ENCODE data around the gene NCOA7. TPM values are rescaled to one million over a fixed set of nuclear protein-coding genes. Genes with fewer than 3 reads are reported as not detected.
A peak's percentile ranks its signal among the peaks of the same experiment; 100 is the strongest.

The NCOA7 gene
- total and polyA plus RNA-seq, 5 donors from 2014 or later = 12.6 to 41.9 (median 14.3) TPM

DNA sequence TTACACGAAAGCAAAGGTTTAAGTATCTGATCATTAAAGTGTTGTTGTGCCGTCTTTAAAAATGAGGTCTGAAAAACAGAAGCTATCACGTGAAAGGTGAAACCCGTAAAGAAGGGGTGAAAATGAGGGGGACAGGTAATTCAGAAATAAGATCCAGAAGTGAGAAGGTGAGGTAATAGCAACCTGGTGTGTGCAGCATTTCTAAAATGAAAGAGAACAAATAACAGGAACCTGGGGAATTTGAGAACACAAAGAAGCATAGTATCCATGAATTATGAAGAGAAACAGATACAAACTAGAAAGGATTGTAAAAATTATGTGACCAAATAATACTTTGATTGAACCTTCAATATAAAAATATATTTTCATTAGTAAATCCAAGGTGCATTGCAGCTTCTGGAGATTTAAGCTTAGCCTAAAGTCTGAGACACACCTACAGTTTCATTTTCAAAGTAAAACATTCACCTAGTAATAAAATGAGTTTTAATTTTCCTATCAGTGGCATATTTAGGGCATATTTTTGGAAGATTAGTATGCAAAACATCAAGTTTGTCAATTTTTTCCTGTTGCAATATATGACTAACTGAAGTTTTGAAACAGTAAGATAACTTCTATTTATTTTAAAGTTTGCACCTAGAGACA lies 39.9 kb upstream of the NCOA7 start:
- peak overlapping the region in 2 of 3 donors; percentile 1 to 88 for H3K27ac Mint-ChIP-seq
- peaks cover 0 to 3% (median 0%) of the 10 kb centered on the region in 7 donors for H3K9me3 Mint-ChIP-seq
- H3K27me3 ChIP-seq (ENCODE audit: control insufficient read depth, insufficient read depth, low read length) = peaks cover 59% of the 10 kb centered on the region
- no peaks in the 10 kb centered on the region for H3K36me3 Mint-ChIP-seq
- H3K27ac ChIP-seq (ENCODE audit: insufficient read depth, low read length, poor library complexity, severe bottlenecking) = no peak overlapping the region
- no peaks in the 10 kb centered on the region for H3K36me3 ChIP-seq (ENCODE audit: control insufficient read depth, insufficient read depth, low read length)
- H3K4me3 ChIP-seq (ENCODE audit: low read depth, low read length) = peak overlapping the region; percentile 73
- peak overlapping the region; percentile 30 to 95 (median 93) for H3K4me3 Mint-ChIP-seq
- peaks cover 16 to 41% (median 28%) of the 10 kb centered on the region in 4 donors for H3K4me1 Mint-ChIP-seq
- ATAC-seq (ENCODE audit: low read depth in 2 of 2) (no peak), DNase-seq (no peak)
- peaks cover 92% of the 10 kb centered on the region for H3K27me3 Mint-ChIP-seq
- peaks cover 45% of the 10 kb centered on the region for H3K4me1 ChIP-seq (ENCODE audit: control insufficient read depth, insufficient read depth, low read length, poor library complexity, severe bottlenecking)
- H3K9me3 ChIP-seq (ENCODE audit: control insufficient read depth in 2 of 2, low read length in 2 of 2) = no peaks in the 10 kb centered on the region

DNA sequence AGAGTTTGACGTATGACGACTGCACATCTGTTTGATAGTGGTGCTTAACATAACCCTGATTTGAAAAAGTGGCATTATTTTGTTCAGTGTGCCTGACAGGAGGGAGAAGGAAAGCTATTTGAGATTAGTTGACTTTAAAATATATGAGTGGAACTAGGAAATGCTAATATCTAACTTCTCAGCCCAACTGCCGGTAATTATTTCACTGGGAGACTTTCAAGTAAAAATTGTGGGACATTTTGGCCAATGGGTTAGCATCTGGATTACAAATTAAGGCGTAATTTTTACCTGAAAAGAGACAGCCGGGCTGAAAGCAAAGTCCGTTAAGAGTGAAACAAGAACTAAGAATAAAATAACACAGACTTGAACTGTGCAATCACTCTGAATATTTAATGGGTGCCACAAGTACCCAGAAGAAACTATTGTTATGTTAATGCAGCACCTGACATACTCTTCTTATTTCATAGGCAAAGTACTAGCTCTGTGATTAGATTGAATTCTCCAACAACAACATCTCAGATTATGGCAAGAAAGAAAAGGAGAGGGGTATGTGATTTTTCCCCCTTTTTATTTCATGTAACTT lies 39.3 kb upstream of the NCOA7 start:
- Histone ChIP-seq H3K36me3 (ENCODE audit: control insufficient read depth, insufficient read depth, low read length) (no peaks in the 10 kb centered on the region), H3K27ac (ENCODE audit: insufficient read depth, low read length, poor library complexity, severe bottlenecking) (no peak overlapping the region), H3K4me1 (ENCODE audit: control insufficient read depth, insufficient read depth, low read length, poor library complexity, severe bottlenecking) (peaks cover 44% of the 10 kb centered on the region), H3K27me3 (ENCODE audit: control insufficient read depth, insufficient read depth, low read length) (peaks cover 54% of the 10 kb centered on the region), H3K9me3 (ENCODE audit: control insufficient read depth in 2 of 2, low read length in 2 of 2) (no peaks in the 10 kb centered on the region), H3K4me3 (ENCODE audit: low read depth, low read length) (no peak overlapping the region)
- peaks cover 92% of the 10 kb centered on the region for H3K27me3 Mint-ChIP-seq
- H3K4me1 Mint-ChIP-seq = peaks cover 12 to 35% (median 26%) of the 10 kb centered on the region in 4 donors
- peaks cover 0 to 3% (median 0%) of the 10 kb centered on the region in 7 donors for H3K9me3 Mint-ChIP-seq
- peak overlapping the region in 1 of 4 donors; percentile 78 for H3K4me3 Mint-ChIP-seq
- DNase-seq = no peak
- no peak for ATAC-seq (ENCODE audit: low read depth in 2 of 2)
- no peaks in the 10 kb centered on the region for H3K36me3 Mint-ChIP-seq
- H3K27ac Mint-ChIP-seq = no peak overlapping the region

DNA sequence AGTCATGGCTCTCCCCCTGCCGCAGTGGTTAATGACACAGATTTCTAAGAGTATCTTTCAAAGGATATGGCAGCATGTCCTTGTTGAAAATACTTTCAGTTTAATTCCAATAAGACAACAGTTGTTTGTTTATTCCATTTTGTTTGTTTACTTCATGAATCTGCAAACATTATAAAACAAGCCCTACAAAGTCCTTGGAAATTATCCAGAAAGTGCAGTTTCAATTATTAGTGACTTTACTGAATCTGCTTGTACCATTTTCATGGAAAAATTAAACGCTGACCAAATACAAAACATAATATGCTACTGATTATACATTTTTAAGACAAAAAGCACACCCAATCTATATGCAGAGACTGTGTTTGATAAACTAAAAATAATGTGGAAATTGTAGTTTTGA lies 38.0 kb upstream of the NCOA7 start:
- Mint-ChIP-seq H3K27me3 (peaks cover 92% of the 10 kb centered on the region), H3K36me3 (no peaks in the 10 kb centered on the region), H3K4me3 (peak overlapping the region in 1 of 4 donors; percentile 28), H3K9me3 (peaks cover 0 to 3% (median 0%) of the 10 kb centered on the region in 7 donors), H3K4me1 (peaks cover 10 to 26% (median 18%) of the 10 kb centered on the region in 4 donors), H3K27ac (no peak overlapping the region)
- Histone ChIP-seq H3K4me3 (ENCODE audit: low read depth, low read length) (no peak overlapping the region), H3K36me3 (ENCODE audit: control insufficient read depth, insufficient read depth, low read length) (no peaks in the 10 kb centered on the region), H3K27me3 (ENCODE audit: control insufficient read depth, insufficient read depth, low read length) (peaks cover 55% of the 10 kb centered on the region), H3K9me3 (ENCODE audit: control insufficient read depth in 2 of 2, low read length in 2 of 2) (no peaks in the 10 kb centered on the region), H3K27ac (ENCODE audit: insufficient read depth, low read length, poor library complexity, severe bottlenecking) (no peak overlapping the region), H3K4me1 (ENCODE audit: control insufficient read depth, insufficient read depth, low read length, poor library complexity, severe bottlenecking) (peaks cover 30% of the 10 kb centered on the region)
- ATAC-seq (ENCODE audit: low read depth in 2 of 2) = no peak
- no peak for DNase-seq

DNA sequence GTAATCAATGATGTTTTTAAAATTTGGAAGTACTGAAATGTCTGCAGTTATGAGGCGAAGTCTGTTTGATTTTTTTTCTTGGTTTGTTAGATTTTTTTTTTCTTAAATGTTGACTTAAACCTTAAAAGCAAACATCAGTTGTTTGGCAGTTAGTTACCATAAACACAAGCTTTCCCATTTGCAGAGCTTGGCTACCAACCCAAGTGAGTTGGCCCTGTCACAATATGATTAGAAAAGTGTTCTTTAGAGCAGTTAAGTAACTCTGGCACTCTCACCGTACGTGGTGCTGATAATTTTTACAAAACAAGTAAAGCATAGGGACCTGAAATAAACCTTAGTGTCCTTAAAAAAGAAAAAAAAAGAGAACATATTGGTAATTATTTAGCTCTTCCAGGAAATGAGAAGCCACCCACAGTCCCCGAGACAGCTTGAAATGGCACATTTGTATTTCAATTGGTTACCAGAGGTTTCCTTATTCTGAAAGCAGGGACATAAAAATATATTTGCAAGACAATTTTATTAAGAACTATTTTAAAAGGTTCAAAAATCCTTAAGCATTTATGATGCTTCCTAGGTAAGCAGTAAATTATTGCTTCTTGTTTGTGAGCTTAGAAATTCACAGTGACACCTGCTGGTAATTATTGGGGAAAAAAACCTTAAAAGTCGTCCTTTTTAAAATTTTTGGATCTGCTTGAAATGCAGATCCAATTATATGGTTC lies 37.4 kb upstream of the NCOA7 start:
- peaks cover 86% of the 10 kb centered on the region for H3K27me3 Mint-ChIP-seq
- H3K4me1 Mint-ChIP-seq = peaks cover 10 to 21% (median 16%) of the 10 kb centered on the region in 4 donors
- no peak overlapping the region for H3K4me3 ChIP-seq (ENCODE audit: low read depth, low read length)
- no peaks in the 10 kb centered on the region for H3K36me3 Mint-ChIP-seq
- no peaks in the 10 kb centered on the region for H3K36me3 ChIP-seq (ENCODE audit: control insufficient read depth, insufficient read depth, low read length)
- peak in 2 of 3 donors; percentile 39 to 53 for DNase-seq
- H3K9me3 ChIP-seq (ENCODE audit: control insufficient read depth in 2 of 2, low read length in 2 of 2) = no peaks in the 10 kb centered on the region
- H3K4me1 ChIP-seq (ENCODE audit: control insufficient read depth, insufficient read depth, low read length, poor library complexity, severe bottlenecking) = peaks cover 24% of the 10 kb centered on the region
- H3K4me3 Mint-ChIP-seq = no peak overlapping the region
- no peak overlapping the region for H3K27ac Mint-ChIP-seq
- no peak overlapping the region for H3K27ac ChIP-seq (ENCODE audit: insufficient read depth, low read length, poor library complexity, severe bottlenecking)
- ATAC-seq (ENCODE audit: low read depth in 2 of 2) = no peak
- peaks cover 0 to 3% (median 0%) of the 10 kb centered on the region in 7 donors for H3K9me3 Mint-ChIP-seq
- H3K27me3 ChIP-seq (ENCODE audit: control insufficient read depth, insufficient read depth, low read length) = peaks cover 54% of the 10 kb centered on the region

GRCh38 chr6:125753937-125754259 lies 36.9 kb upstream of the NCOA7 start:
- Mint-ChIP-seq H3K27ac (no peak overlapping the region), H3K4me3 (no peak overlapping the region), H3K36me3 (no peaks in the 10 kb centered on the region), H3K4me1 (peaks cover 6 to 16% (median 13%) of the 10 kb centered on the region in 4 donors), H3K9me3 (peaks cover 0 to 3% (median 0%) of the 10 kb centered on the region in 7 donors), H3K27me3 (peaks cover 81% of the 10 kb centered on the region)
- DNase-seq (no peak), ATAC-seq (ENCODE audit: low read depth in 2 of 2) (no peak)
- peaks cover 19% of the 10 kb centered on the region for H3K4me1 ChIP-seq (ENCODE audit: control insufficient read depth, insufficient read depth, low read length, poor library complexity, severe bottlenecking)
- H3K27ac ChIP-seq (ENCODE audit: insufficient read depth, low read length, poor library complexity, severe bottlenecking) = no peak overlapping the region
- no peaks in the 10 kb centered on the region for H3K36me3 ChIP-seq (ENCODE audit: control insufficient read depth, insufficient read depth, low read length)
- no peaks in the 10 kb centered on the region for H3K9me3 ChIP-seq (ENCODE audit: control insufficient read depth in 2 of 2, low read length in 2 of 2)
- peaks cover 52% of the 10 kb centered on the region for H3K27me3 ChIP-seq (ENCODE audit: control insufficient read depth, insufficient read depth, low read length)
- H3K4me3 ChIP-seq (ENCODE audit: low read depth, low read length) = no peak overlapping the region

DNA sequence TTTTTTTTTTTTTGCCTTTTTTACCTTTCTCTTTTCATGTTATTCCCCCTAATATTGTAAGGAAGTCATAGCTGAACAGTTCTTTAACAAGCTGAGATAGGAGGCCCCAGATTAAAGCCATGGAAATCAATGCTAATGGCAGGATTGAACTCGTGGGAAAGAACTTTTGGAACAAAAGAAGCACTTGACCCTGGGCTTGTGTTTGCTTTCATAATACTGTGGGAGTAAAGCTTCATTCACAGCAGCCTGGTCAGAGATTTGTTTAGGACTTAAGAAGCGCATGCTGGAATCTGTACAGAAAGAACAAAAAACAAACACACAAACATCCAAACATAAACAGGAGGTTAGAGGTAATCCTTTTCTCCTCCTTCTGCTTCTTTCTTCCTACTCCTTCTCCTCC lies 36.2 kb upstream of the NCOA7 start:
- peaks cover 6 to 14% (median 13%) of the 10 kb centered on the region in 4 donors for H3K4me1 Mint-ChIP-seq
- no peaks in the 10 kb centered on the region for H3K36me3 Mint-ChIP-seq
- Histone ChIP-seq H3K27ac (ENCODE audit: insufficient read depth, low read length, poor library complexity, severe bottlenecking) (no peak overlapping the region), H3K27me3 (ENCODE audit: control insufficient read depth, insufficient read depth, low read length) (peaks cover 52% of the 10 kb centered on the region), H3K9me3 (ENCODE audit: control insufficient read depth in 2 of 2, low read length in 2 of 2) (no peaks in the 10 kb centered on the region), H3K36me3 (ENCODE audit: control insufficient read depth, insufficient read depth, low read length) (no peaks in the 10 kb centered on the region), H3K4me1 (ENCODE audit: control insufficient read depth, insufficient read depth, low read length, poor library complexity, severe bottlenecking) (peaks cover 12% of the 10 kb centered on the region), H3K4me3 (ENCODE audit: low read depth, low read length) (no peak overlapping the region)
- ATAC-seq (ENCODE audit: low read depth in 2 of 2) = no peak
- peak overlapping the region in 1 of 4 donors; percentile 10 for H3K4me3 Mint-ChIP-seq
- H3K27me3 Mint-ChIP-seq = peaks cover 82% of the 10 kb centered on the region
- no peak overlapping the region for H3K27ac Mint-ChIP-seq
- no peak for DNase-seq
- peaks cover 0 to 3% (median 0%) of the 10 kb centered on the region in 7 donors for H3K9me3 Mint-ChIP-seq

DNA sequence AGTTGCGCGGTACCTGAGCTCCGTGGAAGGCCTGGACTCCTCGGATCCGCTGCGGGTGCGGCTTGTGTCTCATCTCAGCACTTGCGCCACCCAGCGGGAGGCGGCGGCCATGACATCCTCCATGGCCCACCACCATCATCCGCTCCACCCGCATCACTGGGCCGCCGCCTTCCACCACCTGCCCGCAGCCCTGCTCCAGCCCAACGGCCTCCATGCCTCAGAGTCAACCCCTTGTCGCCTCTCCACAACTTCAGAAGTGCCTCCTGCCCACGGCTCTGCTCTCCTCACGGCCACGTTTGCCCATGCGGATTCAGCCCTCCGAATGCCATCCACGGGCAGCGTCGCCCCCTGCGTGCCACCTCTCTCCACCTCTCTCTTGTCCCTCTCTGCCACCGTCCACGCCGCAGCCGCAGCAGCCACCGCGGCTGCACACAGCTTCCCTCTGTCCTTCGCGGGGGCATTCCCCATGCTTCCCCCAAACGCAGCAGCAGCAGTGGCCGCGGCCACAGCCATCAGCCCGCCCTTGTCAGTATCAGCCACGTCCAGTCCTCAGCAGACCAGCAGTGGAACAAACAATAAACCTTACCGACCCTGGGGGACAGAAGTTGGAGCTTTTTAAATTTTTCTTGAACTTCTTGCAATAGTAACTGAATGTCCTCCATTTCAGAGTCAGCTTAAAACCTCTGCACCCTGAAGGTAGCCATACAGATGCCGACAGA lies 31.4 kb upstream of the NCOA7 start:
- no peaks in the 10 kb centered on the region for H3K9me3 ChIP-seq (ENCODE audit: control insufficient read depth in 2 of 2, low read length in 2 of 2)
- Mint-ChIP-seq H3K9me3 (peaks cover 0 to 3% (median 0%) of the 10 kb centered on the region in 7 donors), H3K27me3 (peaks cover 64% of the 10 kb centered on the region), H3K4me3 (no peak overlapping the region), H3K4me1 (peaks cover 0 to 3% (median 1%) of the 10 kb centered on the region in 4 donors), H3K27ac (no peak overlapping the region), H3K36me3 (no peaks in the 10 kb centered on the region)
- ATAC-seq (ENCODE audit: low read depth in 2 of 2) (no peak), DNase-seq (no peak)
- no peak overlapping the region for H3K4me3 ChIP-seq (ENCODE audit: low read depth, low read length)
- H3K4me1 ChIP-seq (ENCODE audit: control insufficient read depth, insufficient read depth, low read length, poor library complexity, severe bottlenecking) = no peaks in the 10 kb centered on the region
- H3K27me3 ChIP-seq (ENCODE audit: control insufficient read depth, insufficient read depth, low read length) = peaks cover 58% of the 10 kb centered on the region
- no peaks in the 10 kb centered on the region for H3K36me3 ChIP-seq (ENCODE audit: control insufficient read depth, insufficient read depth, low read length)
- H3K27ac ChIP-seq (ENCODE audit: insufficient read depth, low read length, poor library complexity, severe bottlenecking) = no peak overlapping the region

Data from CD4-positive, CD25-positive, alpha-beta regulatory T cell (primary cell).